BLaER1 (cell line): Measurements from ENCODE around the gene FAM217A.

ENCODE experiments used
- H3K27ac ChIP-seq: shearing (Covaris generic); formaldehyde crosslinking; 2 replicates; pipeline ENCODE4 v1.8.1; 2022
- H3K27me3 ChIP-seq: shearing (Covaris generic); formaldehyde crosslinking; 2 replicates; pipeline ENCODE4 v1.8.1; 2022
- H3K36me3 ChIP-seq: shearing (Covaris generic); formaldehyde crosslinking; 2 replicates; pipeline ENCODE4 v1.8.1; 2022
- H3K4me1 ChIP-seq: shearing (Covaris generic); formaldehyde crosslinking; 2 replicates; pipeline ENCODE4 v1.8.1; 2022
- H3K4me2 ChIP-seq: shearing (Covaris generic); formaldehyde crosslinking; 2 replicates; pipeline ENCODE4 v1.8.1; 2022
- H3K4me3 ChIP-seq: shearing (Covaris generic); formaldehyde crosslinking; 2 replicates; pipeline ENCODE4 v1.8.1; 2022
- H3K9ac ChIP-seq: shearing (Covaris generic); formaldehyde crosslinking; 2 replicates; pipeline ENCODE4 v1.8.1; 2022
- H3K9me3 ChIP-seq: shearing (Covaris generic); formaldehyde crosslinking; 2 replicates; pipeline ENCODE4 v1.8.1; 2022
- H4K20me1 ChIP-seq: shearing (Covaris generic); formaldehyde crosslinking; 2 replicates; pipeline ENCODE4 v1.8.1; 2022
- Cebpa-rat ChIP-seq: shearing (Covaris generic); IDR thresholded peaks from 2 replicates; pipeline ENCODE4 v1.8.1; 2022

The FAM217A gene

DNA sequence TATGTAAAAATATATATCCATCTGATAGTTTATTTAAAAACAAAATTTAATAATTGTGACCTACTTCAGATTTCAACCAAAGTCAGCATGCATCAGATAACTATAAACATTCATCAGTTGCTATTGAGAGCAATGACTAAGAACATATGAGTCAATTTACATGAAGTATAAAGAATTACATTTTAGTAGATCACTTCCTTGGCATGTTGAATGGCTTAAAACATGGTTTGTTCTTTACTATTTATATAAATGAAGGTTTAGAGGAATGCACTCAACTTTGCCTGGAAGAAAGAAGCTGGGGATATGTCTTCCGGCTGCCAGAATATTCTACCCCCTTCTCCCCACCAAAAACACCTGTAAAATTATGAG, 6.4 kb upstream of the FAM217A start:
- Histone ChIP-seq H4K20me1 (no peaks in the 10 kb centered on the region), H3K36me3 (no peaks in the 10 kb centered on the region), H3K27ac (no peak overlapping the region), H3K9me3 (peaks cover 8% of the 10 kb centered on the region), H3K27me3 (no peaks in the 10 kb centered on the region), H3K4me2 (no peak overlapping the region), H3K9ac (no peak overlapping the region), H3K4me3 (no peak overlapping the region), H3K4me1 (no peaks in the 10 kb centered on the region)
- TF ChIP-seq Cebpa-rat, result no peak

DNA sequence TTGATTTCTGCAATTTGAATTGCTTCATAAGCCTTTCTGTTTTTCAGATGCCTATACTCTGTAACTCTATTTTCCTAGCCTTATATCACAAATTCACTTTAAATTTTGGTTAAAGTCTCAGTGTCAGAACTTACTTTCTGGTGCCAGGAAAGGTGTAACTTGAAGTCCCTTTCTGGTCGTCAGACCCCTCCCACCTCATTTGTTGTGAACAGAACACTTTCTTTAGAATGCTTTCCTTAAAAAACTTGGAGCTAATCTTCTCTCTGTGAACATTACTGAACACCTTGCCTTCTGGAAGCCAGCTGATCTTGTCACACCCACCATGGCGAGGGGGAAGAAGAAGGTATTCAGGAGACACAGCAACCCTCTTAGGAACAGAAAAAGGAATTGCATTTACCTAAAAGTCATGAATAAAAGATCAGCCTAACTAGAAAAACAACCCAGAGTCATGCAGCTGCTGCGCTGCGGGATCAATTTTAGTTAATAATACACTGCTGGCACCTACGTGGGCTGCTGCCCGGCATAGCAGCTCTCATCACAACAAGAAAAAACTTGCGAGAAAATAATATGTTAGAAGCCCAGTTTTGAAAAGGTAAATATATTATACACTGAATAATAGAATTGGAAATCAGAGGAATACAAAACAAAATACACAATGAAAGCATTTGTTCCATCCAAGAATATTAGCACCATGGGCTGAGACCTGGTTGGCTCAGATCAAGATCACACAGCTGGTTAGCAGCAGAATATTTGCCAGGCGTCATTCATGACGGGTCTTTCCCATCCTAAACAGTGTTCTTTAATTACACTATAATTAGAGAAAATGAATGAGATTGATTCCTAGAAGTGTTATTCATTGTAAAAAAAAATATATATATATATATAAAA, 5.8 kb upstream of the FAM217A start:
- Histone ChIP-seq H3K27me3 (no peaks in the 10 kb centered on the region), H3K27ac (no peak overlapping the region), H3K4me2 (no peak overlapping the region), H3K36me3 (no peaks in the 10 kb centered on the region), H3K9ac (no peak overlapping the region), H4K20me1 (no peaks in the 10 kb centered on the region), H3K9me3 (peaks cover 2% of the 10 kb centered on the region; the same call in 1 of the 2 replicates), H3K4me1 (no peaks in the 10 kb centered on the region), H3K4me3 (no peak overlapping the region)
- no peak for TF ChIP-seq Cebpa-rat

DNA sequence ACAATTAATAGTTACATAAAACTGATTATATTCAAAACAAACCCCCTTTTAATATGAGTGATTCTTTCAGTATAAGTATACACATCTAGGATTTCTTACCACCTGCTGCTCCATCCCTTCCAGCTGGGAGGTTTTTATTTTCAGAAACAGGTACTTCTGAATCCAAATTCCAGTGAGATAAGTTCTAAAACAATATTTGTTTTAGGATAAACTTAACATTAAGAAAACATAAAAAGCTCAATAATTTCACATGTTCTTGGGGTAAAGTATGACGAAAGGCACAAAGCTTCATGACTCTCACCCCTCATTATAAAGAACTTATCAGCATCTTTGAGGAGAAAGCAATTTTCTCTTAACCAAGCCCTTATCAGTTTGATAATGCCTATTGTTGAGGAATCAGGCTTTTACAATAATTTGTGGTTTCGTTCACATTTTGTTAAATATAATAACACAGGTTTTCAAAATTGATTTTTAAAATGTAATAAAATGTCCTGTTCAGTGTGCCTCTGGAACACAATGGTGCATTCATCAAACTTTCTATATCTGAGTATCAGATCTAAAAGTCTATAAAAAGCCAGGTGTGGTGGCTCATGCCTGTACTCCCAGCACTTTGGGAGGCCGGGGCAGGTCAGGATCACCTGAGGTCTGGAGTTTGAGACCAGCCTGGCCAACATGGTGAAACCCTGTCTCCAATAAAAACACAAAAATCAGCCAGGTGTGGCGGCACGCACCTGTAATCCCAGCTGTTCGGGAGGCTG, 4.3 kb downstream of the FAM217A start:
- H4K20me1 ChIP-seq, result no peaks in the 10 kb centered on the region
- H3K9ac ChIP-seq, result no peak overlapping the region
- no peak overlapping the region for H3K27ac ChIP-seq
- H3K9me3 ChIP-seq, result peaks cover 10% of the 10 kb centered on the region; the same call in 1 of the 2 replicates
- TF ChIP-seq Cebpa-rat, result no peak
- no peak overlapping the region for H3K4me3 ChIP-seq
- H3K4me2 ChIP-seq, result no peak overlapping the region
- no peaks in the 10 kb centered on the region for H3K4me1 ChIP-seq
- H3K27me3 ChIP-seq, result no peaks in the 10 kb centered on the region
- H3K36me3 ChIP-seq, result no peaks in the 10 kb centered on the region

DNA sequence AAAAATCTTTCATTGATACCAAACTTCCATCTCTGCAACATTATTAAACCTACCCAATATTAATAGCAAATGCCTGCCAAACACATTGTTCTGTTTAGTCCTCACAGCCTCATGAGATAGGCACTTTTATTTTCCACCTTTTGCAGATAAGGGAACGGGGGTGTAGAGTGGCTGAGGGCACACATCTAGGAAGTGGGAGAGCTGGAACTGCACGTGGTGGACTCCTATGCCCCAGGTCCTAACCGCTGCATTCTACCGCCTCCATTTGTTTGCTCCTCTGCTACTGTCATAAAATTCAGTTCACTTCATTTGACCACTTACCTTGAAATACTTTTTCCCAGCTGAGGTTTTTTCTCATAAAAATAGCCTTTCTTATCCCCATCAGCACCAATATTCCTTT, 7.6 kb downstream of the FAM217A start:
- no peak for TF ChIP-seq Cebpa-rat
- no peak overlapping the region for H3K4me3 ChIP-seq
- H3K9ac ChIP-seq, result no peak overlapping the region
- H3K9me3 ChIP-seq, result no peaks in the 10 kb centered on the region
- H3K36me3 ChIP-seq, result 0 out of 2 replicates have a peak, but pooled peaks cover under 1% of the 10 kb centered on the region
- H3K4me2 ChIP-seq, result no peak overlapping the region
- H3K27me3 ChIP-seq, result no peaks in the 10 kb centered on the region
- no peaks in the 10 kb centered on the region for H3K4me1 ChIP-seq
- H4K20me1 ChIP-seq, result no peaks in the 10 kb centered on the region
- H3K27ac ChIP-seq, result no peak overlapping the region

DNA sequence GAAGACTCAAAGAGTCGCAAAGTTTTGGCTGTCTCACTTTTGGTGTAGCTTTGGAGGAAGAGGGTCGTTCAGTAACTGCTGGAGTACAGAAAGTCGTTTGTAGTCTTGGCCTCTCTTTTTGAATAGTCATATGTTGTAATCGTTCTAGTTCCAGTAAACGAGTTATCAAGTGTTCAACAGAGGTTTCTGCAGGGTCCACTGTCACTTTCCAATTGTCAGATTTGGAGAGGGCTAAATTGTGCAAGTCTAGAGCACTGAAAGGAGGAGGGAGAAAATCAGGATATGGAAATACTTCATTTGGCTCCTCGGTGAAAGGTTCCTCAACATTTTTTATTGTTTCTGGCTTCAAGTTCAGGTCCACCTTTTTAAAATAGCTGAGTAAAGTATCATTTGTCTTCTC, 9.7 kb downstream of the FAM217A start:
- no peak for TF ChIP-seq Cebpa-rat
- no peak overlapping the region for H3K4me3 ChIP-seq
- H3K27me3 ChIP-seq, result no peaks in the 10 kb centered on the region
- H3K27ac ChIP-seq, result no peak overlapping the region
- no peak overlapping the region for H3K4me2 ChIP-seq
- H3K9ac ChIP-seq, result no peak overlapping the region
- no peaks in the 10 kb centered on the region for H4K20me1 ChIP-seq
- H3K9me3 ChIP-seq, result no peaks in the 10 kb centered on the region
- H3K36me3 ChIP-seq, result peaks cover 21% of the 10 kb centered on the region
- no peaks in the 10 kb centered on the region for H3K4me1 ChIP-seq

DNA sequence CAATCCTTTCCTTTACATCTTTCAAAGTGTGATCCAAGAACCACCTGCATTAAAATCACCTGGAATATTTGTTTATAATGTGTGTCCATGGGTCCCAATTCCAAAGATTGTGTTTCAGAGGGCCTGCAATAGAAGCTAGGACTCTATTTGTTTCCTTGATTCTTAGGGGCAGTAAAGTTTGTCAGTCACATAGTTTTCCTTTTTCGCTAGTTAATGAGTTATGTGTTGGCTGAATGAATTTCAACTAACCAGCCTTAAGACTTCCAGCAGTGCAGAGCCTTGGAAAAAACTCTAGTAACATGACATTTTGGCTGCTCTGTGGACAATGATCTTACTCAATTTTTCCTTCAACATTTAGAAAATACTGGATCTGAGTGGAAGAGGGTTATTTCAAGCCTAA, 11.3 kb downstream of the FAM217A start:
- no peaks in the 10 kb centered on the region for H3K27me3 ChIP-seq
- H3K4me3 ChIP-seq, result no peak overlapping the region
- H3K27ac ChIP-seq, result no peak overlapping the region
- H3K4me2 ChIP-seq, result no peak overlapping the region
- H3K9me3 ChIP-seq, result no peaks in the 10 kb centered on the region
- no peaks in the 10 kb centered on the region for H3K4me1 ChIP-seq
- TF ChIP-seq Cebpa-rat, result no peak
- no peak overlapping the region for H3K9ac ChIP-seq
- H3K36me3 ChIP-seq, result peaks cover 35% of the 10 kb centered on the region
- peaks cover 4% of the 10 kb centered on the region; the same call in 1 of the 2 replicates for H4K20me1 ChIP-seq

DNA sequence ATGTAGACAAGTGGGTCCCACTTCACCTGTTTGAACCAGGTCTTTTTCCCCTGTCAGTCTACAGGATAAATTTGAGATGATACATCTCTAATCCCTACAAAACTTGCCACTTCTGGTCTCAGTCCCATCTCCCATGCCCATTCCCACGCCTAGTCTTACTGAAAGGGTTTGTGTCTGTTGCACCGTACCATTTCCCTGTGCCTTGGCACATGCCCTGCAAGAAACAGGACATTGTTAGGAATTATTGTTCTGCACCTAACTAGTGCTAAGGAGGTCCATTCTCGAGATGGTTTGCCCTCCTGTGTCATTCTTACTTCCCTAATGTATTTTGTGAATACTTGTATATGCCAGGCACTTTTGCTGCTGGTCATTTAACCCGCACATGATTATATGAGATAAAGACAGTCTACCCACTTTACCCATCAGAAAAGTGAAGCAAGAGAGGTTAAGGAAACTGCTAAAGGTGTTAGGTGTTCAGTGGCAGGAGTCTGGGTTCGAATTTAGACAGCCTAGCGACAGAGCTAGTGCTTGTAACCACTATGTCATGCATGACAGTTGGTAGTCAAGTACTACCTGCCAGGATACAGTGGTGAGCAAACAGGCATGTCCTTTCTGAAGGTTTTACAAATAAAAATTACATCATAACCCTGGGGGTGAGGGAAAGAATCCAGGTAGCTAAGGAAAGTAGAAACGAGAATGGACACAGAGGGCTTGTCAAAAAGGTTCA, 12.7 kb downstream of the FAM217A start:
- H3K27me3 ChIP-seq, result no peaks in the 10 kb centered on the region
- peaks cover 50% of the 10 kb centered on the region for H3K36me3 ChIP-seq
- TF ChIP-seq Cebpa-rat, result no peak
- H4K20me1 ChIP-seq, result peaks cover 4% of the 10 kb centered on the region; the same call in 1 of the 2 replicates
- no peak overlapping the region for H3K27ac ChIP-seq
- no peaks in the 10 kb centered on the region for H3K4me1 ChIP-seq
- H3K9me3 ChIP-seq, result no peaks in the 10 kb centered on the region
- H3K4me2 ChIP-seq, result no peak overlapping the region
- H3K4me3 ChIP-seq, result no peak overlapping the region
- no peak overlapping the region for H3K9ac ChIP-seq

DNA sequence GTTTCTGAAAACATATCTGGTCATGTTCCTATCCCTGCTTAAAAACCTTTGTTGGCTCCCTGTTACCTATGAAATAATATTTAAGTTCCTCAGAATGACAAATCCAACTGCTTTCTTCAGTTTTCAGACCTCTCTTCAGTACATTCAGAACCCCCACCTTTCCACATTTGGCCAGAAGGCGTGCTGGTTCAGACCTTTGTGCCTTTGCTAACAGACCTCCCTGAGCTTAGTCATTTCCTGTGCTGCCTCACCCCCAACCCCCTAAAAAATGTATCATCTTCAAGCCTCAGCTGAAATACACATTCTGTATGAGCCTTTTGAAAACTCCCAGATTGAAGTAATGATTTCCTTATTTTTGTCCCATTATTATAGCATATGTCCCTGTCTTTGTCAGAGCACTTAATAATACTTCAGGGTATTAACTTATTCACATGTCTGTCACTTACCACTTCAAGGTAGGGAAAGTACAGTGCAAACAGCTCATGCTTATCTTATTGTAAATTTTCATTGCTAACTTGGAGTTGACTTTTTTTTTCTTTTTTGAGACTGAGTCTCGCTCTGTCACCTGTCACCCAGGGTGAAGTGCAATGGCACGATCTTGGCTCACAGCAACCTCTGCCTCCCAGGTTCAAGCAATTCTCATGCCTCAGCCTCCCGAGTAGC, 19.7 kb downstream of the FAM217A start:
- Histone ChIP-seq H3K9ac (no peak overlapping the region), H4K20me1 (peaks cover 28% of the 10 kb centered on the region), H3K4me2 (no peak overlapping the region), H3K27me3 (no peaks in the 10 kb centered on the region), H3K9me3 (no peaks in the 10 kb centered on the region), H3K4me3 (no peak overlapping the region), H3K27ac (no peak overlapping the region), H3K36me3 (peaks cover 97% of the 10 kb centered on the region), H3K4me1 (no peaks in the 10 kb centered on the region)
- no peak for TF ChIP-seq Cebpa-rat

DNA sequence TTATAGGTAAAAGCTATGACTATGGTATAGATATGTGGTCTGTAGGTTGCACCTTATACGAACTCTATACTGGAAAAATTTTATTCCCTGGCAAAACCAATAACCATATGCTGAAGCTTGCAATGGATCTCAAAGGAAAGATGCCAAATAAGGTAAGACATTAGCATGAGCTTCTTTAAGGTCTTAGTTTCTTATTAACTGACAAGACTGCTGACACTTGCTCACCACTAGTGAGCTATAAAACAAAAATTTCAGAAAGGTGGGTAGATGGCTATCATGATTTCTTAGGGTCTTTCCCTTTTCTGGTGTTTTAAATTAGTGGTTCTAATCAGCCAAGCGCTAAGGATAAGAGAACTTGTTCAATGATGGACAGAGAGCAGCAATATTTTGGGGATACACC, 21.9 kb downstream of the FAM217A start:
- no peak overlapping the region for H3K27ac ChIP-seq

More for the DNA sequence above, 21.9 kb downstream of the FAM217A start:
- no peak overlapping the region for H3K4me2 ChIP-seq
- H3K9ac ChIP-seq, result no peak overlapping the region
- H3K9me3 ChIP-seq, result no peaks in the 10 kb centered on the region
- H3K4me3 ChIP-seq, result no peak overlapping the region
- H3K36me3 ChIP-seq, result peaks cover 97% of the 10 kb centered on the region
- H4K20me1 ChIP-seq, result peaks cover 41% of the 10 kb centered on the region
- no peaks in the 10 kb centered on the region for H3K27me3 ChIP-seq
- no peaks in the 10 kb centered on the region for H3K4me1 ChIP-seq
- TF ChIP-seq Cebpa-rat, result no peak
